Tibial nerve (tissue), 4 donors: ENCODE data around the gene AKAP6.

Experiments
- EP300 ChIP-seq, 2 donors: sonication (generic); formaldehyde crosslinking; IDR thresholded peaks; one replicate each; pipeline ENCODE4 v1.6.1; 2017; ENCODE audit warnings: antibody characterized with exemption in 2 of 2, mild to moderate bottlenecking in 1 of 2
- POLR2A ChIP-seq, 2 donors: fragments of 450-650 bp; IDR thresholded peaks; one replicate each; pipeline ENCODE4 v1.6.1; 2017; ENCODE audit warnings: antibody characterized with exemption in 2 of 2, mild to moderate bottlenecking in 2 of 2, moderate library complexity in 2 of 2
- TF ChIP-seq, protein P1 (sequence below), 5 experiments: fragments of 200-600 bp in 3 of 5; fragments of 450-650 bp in 2 of 5; sonication (generic) in 3 of 5; IDR thresholded peaks; one replicate each; pipeline ENCODE4 v1.5.1; 2016 to 2019; ENCODE audit warnings: antibody characterized with exemption in 5 of 5, mild to moderate bottlenecking in 3 of 5, moderate library complexity in 2 of 5

DNA sequence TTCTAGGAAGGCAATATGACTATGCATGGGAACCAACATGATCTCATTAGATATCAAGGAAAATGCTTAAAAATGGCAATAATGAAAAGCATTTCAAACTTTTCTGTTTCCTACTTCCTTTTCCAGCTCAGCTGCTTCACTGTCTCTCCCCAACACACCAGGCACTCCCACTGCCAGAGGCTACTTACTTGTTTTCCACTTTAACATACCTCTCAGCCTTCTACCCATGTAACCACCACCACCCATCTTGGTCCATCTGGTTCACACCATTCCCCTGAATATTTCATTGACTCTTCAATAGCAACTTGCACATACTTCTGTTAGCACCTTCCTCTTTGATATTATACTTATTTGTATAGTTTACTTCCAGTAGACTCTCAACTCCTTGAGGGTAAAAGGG is 441.3 kb downstream of the AKAP6 start:
- TF ChIP-seq, protein P1, sequence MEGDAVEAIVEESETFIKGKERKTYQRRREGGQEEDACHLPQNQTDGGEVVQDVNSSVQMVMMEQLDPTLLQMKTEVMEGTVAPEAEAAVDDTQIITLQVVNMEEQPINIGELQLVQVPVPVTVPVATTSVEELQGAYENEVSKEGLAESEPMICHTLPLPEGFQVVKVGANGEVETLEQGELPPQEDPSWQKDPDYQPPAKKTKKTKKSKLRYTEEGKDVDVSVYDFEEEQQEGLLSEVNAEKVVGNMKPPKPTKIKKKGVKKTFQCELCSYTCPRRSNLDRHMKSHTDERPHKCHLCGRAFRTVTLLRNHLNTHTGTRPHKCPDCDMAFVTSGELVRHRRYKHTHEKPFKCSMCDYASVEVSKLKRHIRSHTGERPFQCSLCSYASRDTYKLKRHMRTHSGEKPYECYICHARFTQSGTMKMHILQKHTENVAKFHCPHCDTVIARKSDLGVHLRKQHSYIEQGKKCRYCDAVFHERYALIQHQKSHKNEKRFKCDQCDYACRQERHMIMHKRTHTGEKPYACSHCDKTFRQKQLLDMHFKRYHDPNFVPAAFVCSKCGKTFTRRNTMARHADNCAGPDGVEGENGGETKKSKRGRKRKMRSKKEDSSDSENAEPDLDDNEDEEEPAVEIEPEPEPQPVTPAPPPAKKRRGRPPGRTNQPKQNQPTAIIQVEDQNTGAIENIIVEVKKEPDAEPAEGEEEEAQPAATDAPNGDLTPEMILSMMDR (IDR thresholded peaks at IDR 0.05), result no peak
- TF ChIP-seq POLR2A (IDR thresholded peaks at IDR 0.05) (no peak), EP300 (IDR thresholded peaks at IDR 0.05) (no peak)
